ENCODE results near the gene SAYSD1. TPM values are rescaled to one million over a fixed set of nuclear protein-coding genes. Genes with fewer than 3 reads are reported as not detected.

Gene SAYSD1
- total RNA-seq, 4 donors from 2014 or later: 10.8 to 21.6 (median 19.2) TPM

DNA sequence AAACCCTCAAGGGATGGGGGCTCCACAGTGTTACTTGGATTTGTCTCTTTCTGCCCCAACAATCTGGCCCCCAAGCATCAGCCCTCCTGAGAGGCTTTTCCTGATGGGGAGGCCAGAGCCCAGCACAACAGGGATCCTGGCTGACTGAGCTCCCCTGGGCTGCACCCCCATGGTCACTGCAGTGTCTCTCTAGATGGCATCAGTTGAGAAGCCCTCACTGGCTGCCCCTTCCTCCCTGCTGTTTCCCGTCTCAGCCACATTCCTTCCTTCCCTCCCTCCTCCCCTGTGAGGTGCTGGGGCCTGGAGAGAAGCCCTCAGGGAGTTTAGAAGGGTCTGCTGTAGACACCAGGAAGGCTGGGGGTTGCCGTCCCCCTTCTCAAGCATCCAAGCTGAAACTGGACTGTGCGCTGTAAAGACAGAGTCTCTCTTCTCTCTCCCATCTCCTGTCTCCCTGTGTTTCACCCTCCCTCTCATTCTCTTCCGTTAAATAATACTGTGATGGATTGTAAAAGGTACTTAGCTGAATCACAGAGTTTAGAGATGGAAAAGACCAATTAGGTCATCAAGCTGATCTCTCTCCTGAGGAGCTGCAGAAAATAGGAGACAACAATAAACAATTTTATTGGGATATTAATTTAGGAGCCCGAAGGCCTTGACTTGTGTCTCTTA, 29.7 kb downstream of the SAYSD1 start:
- H3K27ac ChIP-seq (replicated peaks in 1 of 4): no peak overlapping the region
- DNase-seq (ENCODE audit: extremely low spot score): no peak
- peaks cover 10 to 19% (median 13%) of the 10 kb centered on the region in 4 donors for H3K4me1 ChIP-seq
- intact Hi-C loops (cut with DNase I): loop anchor here (5.0 kb wide), 1 partner anchor 217 kb away; no protein-coding TSS in a partner anchor
- no peaks in the 10 kb centered on the region for H3K9me3 ChIP-seq
- H3K36me3 ChIP-seq: no peaks in the 10 kb centered on the region
- peaks cover 0 to 14% (median 0%) of the 10 kb centered on the region in 4 donors for H3K27me3 ChIP-seq
- 68% methylated on average over 5 of the region's 5 CpGs for WGBS
- H3K4me3 ChIP-seq: no peak overlapping the region
- TF ChIP-seq, protein P1, sequence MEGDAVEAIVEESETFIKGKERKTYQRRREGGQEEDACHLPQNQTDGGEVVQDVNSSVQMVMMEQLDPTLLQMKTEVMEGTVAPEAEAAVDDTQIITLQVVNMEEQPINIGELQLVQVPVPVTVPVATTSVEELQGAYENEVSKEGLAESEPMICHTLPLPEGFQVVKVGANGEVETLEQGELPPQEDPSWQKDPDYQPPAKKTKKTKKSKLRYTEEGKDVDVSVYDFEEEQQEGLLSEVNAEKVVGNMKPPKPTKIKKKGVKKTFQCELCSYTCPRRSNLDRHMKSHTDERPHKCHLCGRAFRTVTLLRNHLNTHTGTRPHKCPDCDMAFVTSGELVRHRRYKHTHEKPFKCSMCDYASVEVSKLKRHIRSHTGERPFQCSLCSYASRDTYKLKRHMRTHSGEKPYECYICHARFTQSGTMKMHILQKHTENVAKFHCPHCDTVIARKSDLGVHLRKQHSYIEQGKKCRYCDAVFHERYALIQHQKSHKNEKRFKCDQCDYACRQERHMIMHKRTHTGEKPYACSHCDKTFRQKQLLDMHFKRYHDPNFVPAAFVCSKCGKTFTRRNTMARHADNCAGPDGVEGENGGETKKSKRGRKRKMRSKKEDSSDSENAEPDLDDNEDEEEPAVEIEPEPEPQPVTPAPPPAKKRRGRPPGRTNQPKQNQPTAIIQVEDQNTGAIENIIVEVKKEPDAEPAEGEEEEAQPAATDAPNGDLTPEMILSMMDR (IDR thresholded peaks at IDR 0.05): no peak
- no peak for TF ChIP-seq POLR2A (IDR thresholded peaks at IDR 0.05; ENCODE audit: low read depth)
- no peak for TF ChIP-seq EP300 (IDR thresholded peaks at IDR 0.05)
- no peak for TF ChIP-seq POLR2AphosphoS5 (IDR thresholded peaks at IDR 0.05)

DNA sequence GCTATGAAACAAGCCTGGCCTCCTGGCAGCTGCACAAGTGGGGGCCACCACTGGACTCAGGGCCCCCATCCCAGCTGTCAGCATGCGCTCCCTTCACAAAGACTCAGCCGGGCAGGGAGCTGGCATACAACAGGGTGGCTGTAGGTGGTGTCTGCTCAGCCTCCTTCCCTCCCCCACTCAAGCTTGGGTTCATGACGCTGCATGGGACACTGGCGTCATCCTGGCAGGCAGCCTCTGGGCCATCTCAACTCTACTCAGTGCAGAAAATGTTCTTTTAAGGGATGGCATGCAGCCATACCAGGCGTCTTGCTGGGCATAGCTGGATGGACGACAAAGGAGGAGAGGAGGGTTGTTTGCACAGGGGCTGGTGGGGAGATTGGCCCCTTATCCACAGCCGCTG, 30.5 kb downstream of the SAYSD1 start:
- no peak for DNase-seq (ENCODE audit: extremely low spot score)
- Histone ChIP-seq H3K4me1 (peaks cover 9 to 19% (median 13%) of the 10 kb centered on the region in 4 donors), H3K27ac (replicated peaks in 1 of 4) (no peak overlapping the region), H3K4me3 (no peak overlapping the region), H3K9me3 (no peaks in the 10 kb centered on the region), H3K27me3 (peaks cover 0 to 14% (median 0%) of the 10 kb centered on the region in 4 donors), H3K36me3 (no peaks in the 10 kb centered on the region)
- 48% methylated on average over 3 of the region's 7 CpGs for WGBS
- intact Hi-C loops (cut with DNase I): no loop called here
- TF ChIP-seq POLR2AphosphoS5 (IDR thresholded peaks at IDR 0.05): peak in 1 of 2 donors; percentile 9
- no peak for TF ChIP-seq POLR2A (IDR thresholded peaks at IDR 0.05; ENCODE audit: low read depth)

DNA sequence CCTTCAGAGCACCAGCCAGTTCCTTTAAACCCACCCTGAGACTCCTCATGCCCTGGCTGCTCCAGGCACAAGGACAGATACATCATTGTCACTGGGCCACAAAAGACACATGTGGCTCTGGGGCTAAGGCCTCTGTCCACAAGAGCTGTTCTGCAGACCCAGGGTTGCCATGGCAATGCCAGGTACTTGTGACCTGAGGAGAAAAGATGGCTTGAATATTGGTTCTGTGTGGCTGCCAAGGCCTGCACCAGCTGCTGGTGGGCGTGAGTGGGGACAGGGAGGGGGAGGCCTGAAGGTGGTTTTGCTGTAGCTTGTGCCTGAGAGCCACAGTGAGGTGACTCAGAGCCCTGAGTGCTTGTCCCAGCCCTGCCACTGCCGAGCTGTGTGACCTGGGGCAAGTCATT, 31.8 kb downstream of the SAYSD1 start:
- Histone ChIP-seq H3K9me3 (no peaks in the 10 kb centered on the region), H3K27ac (replicated peaks in 1 of 4) (no peak overlapping the region), H3K36me3 (no peaks in the 10 kb centered on the region), H3K4me1 (peaks cover 0 to 13% (median 6%) of the 10 kb centered on the region in 4 donors), H3K4me3 (no peak overlapping the region), H3K27me3 (peaks cover 0 to 23% (median 0%) of the 10 kb centered on the region in 4 donors)
- intact Hi-C loops (cut with DNase I): no loop called here
- no peak for DNase-seq (ENCODE audit: extremely low spot score)
- TF ChIP-seq, protein P1 (IDR thresholded peaks at IDR 0.05): no peak
- TF ChIP-seq POLR2AphosphoS5 (IDR thresholded peaks at IDR 0.05): no peak
- no peak for TF ChIP-seq POLR2A (IDR thresholded peaks at IDR 0.05; ENCODE audit: low read depth)
- TF ChIP-seq EP300 (IDR thresholded peaks at IDR 0.05): no peak
- 90% methylated on average over 2 of the region's 2 CpGs for WGBS

DNA sequence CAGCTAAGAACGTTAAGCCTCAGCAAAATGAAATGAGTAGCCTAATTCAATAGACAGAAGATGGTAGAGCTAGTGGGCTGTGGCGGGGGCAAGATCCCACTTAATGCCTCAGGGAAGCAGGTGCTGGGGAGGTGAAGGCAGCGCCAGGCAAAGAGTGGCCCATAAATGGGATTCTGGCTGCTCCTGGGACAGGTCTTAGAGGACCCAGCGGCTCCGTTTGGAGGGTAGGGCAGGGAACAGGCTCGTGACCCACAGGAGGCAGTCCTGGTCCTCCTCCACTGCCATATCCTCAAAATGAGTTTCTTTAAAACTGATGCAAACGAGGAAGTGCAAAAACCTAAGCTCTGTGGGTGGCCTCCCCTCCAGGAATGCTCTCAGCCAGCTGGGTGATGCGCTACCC, 32.7 kb downstream of the SAYSD1 start:
- intact Hi-C loops (cut with DNase I): no loop called here
- H3K9me3 ChIP-seq: no peaks in the 10 kb centered on the region
- H3K27ac ChIP-seq (replicated peaks in 1 of 4): no peak overlapping the region
- no peak overlapping the region for H3K4me3 ChIP-seq
- peaks cover 0 to 10% (median 2%) of the 10 kb centered on the region in 4 donors for H3K4me1 ChIP-seq
- WGBS: 79% methylated on average over 8 of the region's 8 CpGs
- peaks cover 0 to 23% (median 0%) of the 10 kb centered on the region in 4 donors for H3K27me3 ChIP-seq
- DNase-seq (ENCODE audit: extremely low spot score): no peak
- no peaks in the 10 kb centered on the region for H3K36me3 ChIP-seq
- no peak for TF ChIP-seq POLR2AphosphoS5 (IDR thresholded peaks at IDR 0.05)
- TF ChIP-seq POLR2A (IDR thresholded peaks at IDR 0.05; ENCODE audit: low read depth): no peak
- TF ChIP-seq, protein P1 (IDR thresholded peaks at IDR 0.05): no peak

DNA sequence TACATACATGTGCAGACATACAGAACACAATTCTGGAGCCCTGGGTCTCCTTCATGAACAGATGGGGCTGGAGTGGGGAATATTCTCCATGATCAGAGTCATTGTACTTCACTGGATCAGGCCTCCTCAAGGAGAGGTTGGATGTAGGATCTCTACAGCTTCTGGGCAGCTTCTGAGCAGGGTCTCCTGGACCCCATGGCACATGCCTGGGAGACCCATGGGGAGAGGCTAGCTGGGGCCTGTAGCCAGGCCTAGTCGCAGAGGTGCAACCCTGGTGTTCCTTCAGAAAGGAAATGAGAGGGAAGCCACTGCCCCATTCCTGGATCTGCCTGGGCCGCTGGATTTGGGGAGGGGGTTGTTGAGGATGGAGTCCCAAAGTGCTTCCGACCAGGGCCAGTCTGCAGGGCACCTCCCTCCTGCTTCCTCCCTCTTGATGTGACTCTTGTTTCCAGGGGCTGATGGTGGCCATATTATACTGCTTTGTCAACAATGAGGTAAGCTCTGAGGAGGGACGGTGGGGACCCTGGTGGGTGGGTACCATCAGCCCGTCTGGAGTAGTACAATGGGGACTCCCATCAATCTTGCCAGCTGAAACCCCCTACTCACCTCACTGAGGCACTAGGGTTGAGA, 34.6 kb downstream of the SAYSD1 start:
- 78% methylated on average over 4 of the region's 5 CpGs for WGBS
- TF ChIP-seq, protein P1 (IDR thresholded peaks at IDR 0.05): no peak
- TF ChIP-seq EP300 (IDR thresholded peaks at IDR 0.05) (no peak), POLR2A (IDR thresholded peaks at IDR 0.05; ENCODE audit: low read depth) (no peak), POLR2AphosphoS5 (IDR thresholded peaks at IDR 0.05) (no peak)
- intact Hi-C loops (cut with DNase I): no loop called here

More for the DNA sequence above, 34.6 kb downstream of the SAYSD1 start:
- Histone ChIP-seq H3K27ac (replicated peaks in 1 of 4) (no peak overlapping the region), H3K4me3 (no peak overlapping the region), H3K4me1 (peaks cover 0 to 10% (median 2%) of the 10 kb centered on the region in 4 donors), H3K36me3 (no peaks in the 10 kb centered on the region), H3K27me3 (peaks cover 0 to 23% (median 0%) of the 10 kb centered on the region in 4 donors), H3K9me3 (no peaks in the 10 kb centered on the region)
- DNase-seq (ENCODE audit: extremely low spot score): no peak

Data from esophagus muscularis mucosa (tissue), 4 donors.